Caco-2 (cell line): Measurements from ENCODE around the gene SH3BP5L. TPM values are rescaled to one million over a fixed set of nuclear protein-coding genes. Genes with fewer than 3 reads are reported as not detected.
"Not testable (repeated sequence)": the region's sequence is repeated elsewhere in the genome, so short reads cannot be mapped to it uniquely, and the experiment has no call there.

Experiments used
- BruUV-seq: library from RNA; stranded (reverse); fragments of 400-500 nt; replicated peaks from 2 replicates; lab custom pipeline; 2021; lab: Mats Ljungman, UMichigan
- CTCF ChIA-PET: fragments of 300-600 bp; sonication (Branson Sonifier 250); formaldehyde crosslinking; loops from one replicate; lab custom pipeline; 2022; ENCODE audit warnings: antibody characterized with exemption; lab: Charles Lee
- POLR2A ChIA-PET: fragments of 300-600 bp; sonication (Branson Sonifier 250); formaldehyde crosslinking; loops from one replicate; lab custom pipeline; 2022; ENCODE audit warnings: antibody characterized with exemption; lab: Charles Lee
- DNase-seq, 2 experiments: peaks; one replicate each; pipeline versions ENCODE4 v3.0.0 to v3.0.0-alpha.2; 2020 to 2022
- H3K27me3 ChIP-seq: replicated peaks from 2 replicates; pipeline ENCODE4 v1.6.0; 2011; ENCODE audit warnings: low read length; ENCODE audit not compliant: control insufficient read depth, insufficient read depth
- H3K36me3 ChIP-seq: 2 replicates; pipeline ENCODE4 v1.5.1; 2011; ENCODE audit warnings: low read length; ENCODE audit not compliant: control insufficient read depth, insufficient read depth
- H3K4me1 ChIP-seq: fragments of 250-450 bp; sonication (Bioruptor Pico); 2 replicates; pipeline ENCODE4 v1.5.1; 2020; ENCODE audit warnings: mild to moderate bottlenecking
- H3K4me3 ChIP-seq: 2 replicates; pipeline ENCODE4 v1.5.1; 2011; ENCODE audit warnings: low read depth, mild to moderate bottlenecking, control low read depth, low read length
- H3K9me3 ChIP-seq: fragments of 250-450 bp; sonication (Bioruptor Pico); 2 replicates; pipeline ENCODE4 v1.5.1; 2020; ENCODE audit warnings: mild to moderate bottlenecking, moderate library complexity
- H3K27ac Mint-ChIP-seq: one replicate; pipeline ENCODE4 v1.8.0; 2022; ENCODE audit warnings: mixed read lengths; ENCODE audit not compliant: unreplicated experiment
- H3K27me3 Mint-ChIP-seq: one replicate; pipeline ENCODE4 v1.8.0; 2022; ENCODE audit warnings: mixed read lengths; ENCODE audit not compliant: insufficient read depth, unreplicated experiment
- H3K36me3 Mint-ChIP-seq: one replicate; pipeline ENCODE4 v1.8.0; 2022; ENCODE audit warnings: mild to moderate bottlenecking, mixed read lengths; ENCODE audit not compliant: insufficient read depth, unreplicated experiment
- H3K4me1 Mint-ChIP-seq: one replicate; pipeline ENCODE4 v1.8.0; 2022; ENCODE audit warnings: low read depth, mixed read lengths; ENCODE audit not compliant: unreplicated experiment
- H3K4me3 Mint-ChIP-seq: one replicate; pipeline ENCODE4 v1.8.0; 2022; ENCODE audit warnings: mild to moderate bottlenecking, moderate library complexity, mixed read lengths; ENCODE audit not compliant: unreplicated experiment
- H3K9me3 Mint-ChIP-seq: one replicate; pipeline ENCODE4 v1.8.0; 2022; ENCODE audit warnings: mixed read lengths; ENCODE audit not compliant: unreplicated experiment
- intact Hi-C: fragments of 100-400 bp; cut with micrococcal nuclease; formaldehyde crosslinking; loops from one replicate; pipeline ENCODE4 v1.10.0; 2022; ENCODE audit not compliant: unreplicated experiment
- total RNA-seq: library from RNA; stranded (reverse); gene quantifications from 2 replicates; pipeline ENCODE4 v1.2.3, GENCODE V29; 2022
- TF ChIP-seq, protein P1 (sequence below), 2 experiments: fragments of 200-600 bp in 1 of 2; IDR thresholded peaks; 1 replicate in 1 of 2; 2 replicates in 1 of 2; pipeline versions ENCODE4 v1.5.1 to v1.8.0; 2011 to 2022; ENCODE audit warnings: antibody characterized with exemption in 1 of 2, control low read depth in 1 of 2, inconsistent platforms in 1 of 2, low read depth in 1 of 2, low read length in 1 of 2, mild to moderate bottlenecking in 1 of 2, moderate library complexity in 1 of 2; ENCODE audit not compliant: insufficient read depth in 1 of 2, severe bottlenecking in 1 of 2, unreplicated experiment in 1 of 2

Gene SH3BP5L
- total RNA-seq, 1 experiment from 2014 or later: 21.3 TPM

DNA sequence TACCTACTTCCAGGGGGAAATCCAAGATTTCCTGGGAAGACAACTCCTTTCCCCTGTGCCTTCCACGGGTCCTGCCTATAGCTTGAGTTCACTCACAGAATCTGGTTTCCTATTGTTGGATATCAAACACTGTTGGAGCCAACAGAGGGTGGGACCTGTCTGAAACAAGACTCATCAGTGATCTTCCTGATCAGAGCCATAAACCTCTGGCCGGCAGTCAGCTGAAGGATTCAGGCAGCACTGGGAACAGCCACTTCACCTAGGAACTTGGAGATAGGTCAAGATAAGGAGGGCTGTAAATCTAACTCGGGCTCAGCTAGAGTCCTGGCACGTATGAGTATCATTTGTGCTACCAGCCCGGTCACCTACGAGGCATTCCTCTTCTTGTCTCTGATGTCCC is 23.3 kb downstream of the SH3BP5L start:
- ChIA-PET CTCF (no interaction called here), POLR2A (no interaction called here)
- DNase-seq: no peak
- intact Hi-C loops: no loop called here
- Histone ChIP-seq H3K36me3 (no peaks in the 10 kb centered on the region), H3K9me3 (no peaks in the 10 kb centered on the region), H3K4me3 (no peak overlapping the region), H3K27me3 (no peaks in the 10 kb centered on the region), H3K4me1 (no peaks in the 10 kb centered on the region)
- H3K9me3 Mint-ChIP-seq: peaks cover 13% of the 10 kb centered on the region
- no peak overlapping the region for H3K27ac Mint-ChIP-seq
- H3K36me3 Mint-ChIP-seq: peaks cover 5% of the 10 kb centered on the region
- peaks cover 7% of the 10 kb centered on the region for H3K4me1 Mint-ChIP-seq
- H3K4me3 Mint-ChIP-seq: no peak overlapping the region
- TF ChIP-seq, protein P1, sequence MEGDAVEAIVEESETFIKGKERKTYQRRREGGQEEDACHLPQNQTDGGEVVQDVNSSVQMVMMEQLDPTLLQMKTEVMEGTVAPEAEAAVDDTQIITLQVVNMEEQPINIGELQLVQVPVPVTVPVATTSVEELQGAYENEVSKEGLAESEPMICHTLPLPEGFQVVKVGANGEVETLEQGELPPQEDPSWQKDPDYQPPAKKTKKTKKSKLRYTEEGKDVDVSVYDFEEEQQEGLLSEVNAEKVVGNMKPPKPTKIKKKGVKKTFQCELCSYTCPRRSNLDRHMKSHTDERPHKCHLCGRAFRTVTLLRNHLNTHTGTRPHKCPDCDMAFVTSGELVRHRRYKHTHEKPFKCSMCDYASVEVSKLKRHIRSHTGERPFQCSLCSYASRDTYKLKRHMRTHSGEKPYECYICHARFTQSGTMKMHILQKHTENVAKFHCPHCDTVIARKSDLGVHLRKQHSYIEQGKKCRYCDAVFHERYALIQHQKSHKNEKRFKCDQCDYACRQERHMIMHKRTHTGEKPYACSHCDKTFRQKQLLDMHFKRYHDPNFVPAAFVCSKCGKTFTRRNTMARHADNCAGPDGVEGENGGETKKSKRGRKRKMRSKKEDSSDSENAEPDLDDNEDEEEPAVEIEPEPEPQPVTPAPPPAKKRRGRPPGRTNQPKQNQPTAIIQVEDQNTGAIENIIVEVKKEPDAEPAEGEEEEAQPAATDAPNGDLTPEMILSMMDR (IDR thresholded peaks at IDR 0.05; ENCODE audit: insufficient read depth in 1 of 2, low read depth in 1 of 2, low read length in 1 of 2, severe bottlenecking in 1 of 2, unreplicated experiment in 1 of 2): no peak
- BruUV-seq: no TSS peak
- H3K27me3 Mint-ChIP-seq: peaks cover 3% of the 10 kb centered on the region

DNA sequence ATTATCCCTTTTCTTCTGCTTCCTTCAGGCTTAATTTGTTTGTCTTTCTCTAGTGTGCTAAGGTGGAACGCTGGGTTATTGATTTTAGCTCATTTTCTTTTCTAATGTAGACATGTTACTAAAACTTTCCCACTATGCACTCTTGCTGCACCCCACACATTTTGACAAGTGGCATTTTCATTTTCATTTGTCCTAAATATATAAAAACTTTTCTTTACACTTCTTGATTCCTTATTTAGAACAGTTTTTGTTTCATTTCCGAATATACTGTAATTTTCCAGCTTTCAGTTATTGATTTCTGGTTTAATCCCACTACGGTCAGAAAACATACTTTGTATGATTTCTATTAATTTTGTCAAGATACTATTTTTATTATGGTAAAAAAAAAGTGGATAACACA is 25.3 kb downstream of the SH3BP5L start:
- no peak overlapping the region for H3K27ac Mint-ChIP-seq
- TF ChIP-seq, protein P1 (IDR thresholded peaks at IDR 0.05; ENCODE audit: insufficient read depth in 1 of 2, low read depth in 1 of 2, low read length in 1 of 2, severe bottlenecking in 1 of 2, unreplicated experiment in 1 of 2): no peak
- no peaks in the 10 kb centered on the region for H3K27me3 ChIP-seq
- no peaks in the 10 kb centered on the region for H3K9me3 ChIP-seq
- intact Hi-C loops: no loop called here
- POLR2A ChIA-PET: no interaction called here
- no peak overlapping the region for H3K4me3 Mint-ChIP-seq
- BruUV-seq: no TSS peak
- no peak overlapping the region for H3K4me3 ChIP-seq
- no peaks in the 10 kb centered on the region for H3K4me1 ChIP-seq
- H3K36me3 ChIP-seq: no peaks in the 10 kb centered on the region
- no peaks in the 10 kb centered on the region for H3K36me3 Mint-ChIP-seq
- peaks cover 13% of the 10 kb centered on the region for H3K9me3 Mint-ChIP-seq
- CTCF ChIA-PET: no interaction called here
- H3K4me1 Mint-ChIP-seq: peaks cover 6% of the 10 kb centered on the region
- H3K27me3 Mint-ChIP-seq: peaks cover 3% of the 10 kb centered on the region
- DNase-seq: no peak

DNA sequence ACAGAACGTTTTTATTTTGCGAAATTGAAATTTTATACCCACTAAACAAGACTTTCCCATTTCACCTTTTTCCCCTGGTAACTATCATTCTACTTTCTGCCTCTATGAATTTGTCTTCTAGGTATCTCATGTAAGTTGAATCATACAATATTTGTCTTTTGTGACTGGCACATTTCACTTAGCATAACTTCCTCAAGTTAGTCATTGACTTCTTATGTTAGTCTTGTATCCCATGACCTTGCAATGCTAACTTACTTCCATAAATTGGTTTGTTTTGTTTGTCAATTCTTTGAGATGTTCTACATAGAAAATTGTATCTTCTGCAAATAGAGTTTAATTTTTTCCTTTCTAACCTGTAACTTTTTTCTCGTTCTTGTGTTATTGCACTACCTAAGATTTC is 26.9 kb downstream of the SH3BP5L start:
- Mint-ChIP-seq H3K4me3 (no peak overlapping the region), H3K9me3 (peaks cover 15% of the 10 kb centered on the region), H3K27ac (no peak overlapping the region), H3K27me3 (peaks cover 3% of the 10 kb centered on the region), H3K4me1 (no peaks in the 10 kb centered on the region), H3K36me3 (no peaks in the 10 kb centered on the region)
- H3K36me3 ChIP-seq: no peaks in the 10 kb centered on the region
- no peak for DNase-seq
- no peaks in the 10 kb centered on the region for H3K9me3 ChIP-seq
- TF ChIP-seq, protein P1 (IDR thresholded peaks at IDR 0.05; ENCODE audit: insufficient read depth in 1 of 2, low read depth in 1 of 2, low read length in 1 of 2, severe bottlenecking in 1 of 2, unreplicated experiment in 1 of 2): no peak
- no TSS peak for BruUV-seq
- H3K4me3 ChIP-seq: no peak overlapping the region
- no peaks in the 10 kb centered on the region for H3K4me1 ChIP-seq
- ChIA-PET CTCF (no interaction called here), POLR2A (no interaction called here)
- intact Hi-C loops: no loop called here
- no peaks in the 10 kb centered on the region for H3K27me3 ChIP-seq

DNA sequence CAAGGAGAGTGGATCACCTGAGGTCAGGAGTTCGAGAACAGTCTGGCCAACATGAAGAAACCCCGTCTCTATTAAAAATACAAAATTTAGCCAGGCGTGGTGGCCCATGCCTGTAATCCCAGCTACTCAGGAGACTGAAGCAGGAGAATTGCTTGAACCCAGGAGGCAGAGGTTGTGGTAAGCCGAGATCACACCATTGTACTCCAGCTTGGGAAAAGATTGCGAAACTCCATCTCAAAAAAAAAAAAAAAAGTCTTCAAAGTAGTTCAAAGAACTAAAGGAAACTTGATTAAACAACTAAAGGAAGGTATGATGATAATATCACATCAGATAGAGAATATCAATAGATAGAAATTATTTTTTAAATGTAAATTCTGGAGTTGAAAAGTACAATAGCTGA is 31.1 kb downstream of the SH3BP5L start:
- intact Hi-C loops: loop anchor here (5.0 kb wide), 1 partner anchor 37 kb away; the partner anchor contains the start of gene LYPD8
- H3K4me1 Mint-ChIP-seq, H3K27me3 ChIP-seq, BruUV-seq, CTCF ChIA-PET, H3K9me3 ChIP-seq, H3K36me3 ChIP-seq, DNase-seq, H3K4me3 ChIP-seq, H3K27ac Mint-ChIP-seq, H3K4me3 Mint-ChIP-seq, H3K27me3 Mint-ChIP-seq, H3K36me3 Mint-ChIP-seq, H3K9me3 Mint-ChIP-seq, POLR2A ChIA-PET: not testable (repeated sequence)
- peaks cover 11% of the 10 kb centered on the region; the same call in 1 of the 2 replicates for H3K4me1 ChIP-seq
